Mesendoderm (in vitro differentiated cells): ENCODE data around the gene SPAG4.

Experiments
- DNase-seq: peaks from one replicate; pipeline ENCODE4 v3.0.0; 2013
- H2AK5ac ChIP-seq: 2 replicates; pipeline ENCODE4 v1.6.1; 2013; ENCODE audit warnings: low read length, inconsistent platforms
- H2BK120ac ChIP-seq: 2 replicates; pipeline ENCODE4 v1.6.1; 2013; ENCODE audit warnings: low read depth, mild to moderate bottlenecking, low read length, moderate library complexity, mixed read lengths
- H2BK15ac ChIP-seq: replicated peaks from 2 replicates; pipeline ENCODE4 v1.6.1; 2013; ENCODE audit warnings: low read depth, mild to moderate bottlenecking, moderate library complexity
- H2BK5ac ChIP-seq: 2 replicates; pipeline ENCODE4 v1.6.1; 2013; ENCODE audit warnings: low read length, inconsistent platforms
- H3K18ac ChIP-seq: 2 replicates; pipeline ENCODE4 v1.6.1; 2013; ENCODE audit warnings: mild to moderate bottlenecking, low read length, mixed read lengths
- H3K23ac ChIP-seq: one replicate; pipeline ENCODE4 v1.6.1; 2013; ENCODE audit warnings: low read length
- H3K27ac ChIP-seq: 2 replicates; pipeline ENCODE4 v1.5.1; 2013; ENCODE audit warnings: low read depth, mild to moderate bottlenecking, inconsistent platforms, low read length, moderate library complexity
- H3K27me3 ChIP-seq: 2 replicates; pipeline ENCODE4 v1.6.1; 2013; ENCODE audit warnings: low read length, control low read depth, mild to moderate bottlenecking, inconsistent platforms; ENCODE audit not compliant: insufficient read depth, poor library complexity
- H3K36me3 ChIP-seq: 2 replicates; pipeline ENCODE4 v1.6.1; 2013; ENCODE audit warnings: low read length, inconsistent platforms; ENCODE audit not compliant: control insufficient read depth, insufficient read depth
- H3K4ac ChIP-seq: one replicate; pipeline ENCODE4 v1.6.1; 2013; ENCODE audit warnings: low read depth, mild to moderate bottlenecking, low read length, moderate library complexity
- H3K4me1 ChIP-seq: 2 replicates; pipeline ENCODE4 v1.6.1; 2013; ENCODE audit warnings: low read depth, low read length, inconsistent platforms; ENCODE audit not compliant: control insufficient read depth
- H3K4me2 ChIP-seq: 2 replicates; pipeline ENCODE4 v1.6.1; 2013; ENCODE audit warnings: low read length
- H3K4me3 ChIP-seq: 2 replicates; pipeline ENCODE4 v1.5.1; 2013; ENCODE audit warnings: mild to moderate bottlenecking, low read length
- H3K56ac ChIP-seq: one replicate; pipeline ENCODE4 v1.6.1; 2013; ENCODE audit warnings: low read length
- H3K79me1 ChIP-seq: 2 replicates; pipeline ENCODE4 v1.6.1; 2013; ENCODE audit warnings: low read length, inconsistent platforms
- H3K79me2 ChIP-seq: 2 replicates; pipeline ENCODE4 v1.6.1; 2013; ENCODE audit warnings: mild to moderate bottlenecking, low read length; ENCODE audit not compliant: control insufficient read depth, insufficient read depth
- H3K9ac ChIP-seq: 2 replicates; pipeline ENCODE4 v1.6.1; 2013; ENCODE audit warnings: low read length, inconsistent platforms
- H4K5ac ChIP-seq: one replicate; pipeline ENCODE4 v1.6.1; 2013; ENCODE audit warnings: low read length
- H4K8ac ChIP-seq: one replicate; pipeline ENCODE4 v1.6.1; 2013; ENCODE audit warnings: low read depth, mild to moderate bottlenecking, control low read depth, low read length, moderate library complexity
- WGBS: extraction: QIAGEN DNeasy Blood & Tissue Kit; methylation state at CpG from one replicate; pipeline ENCODE4 v1.1.7; 2013; ENCODE audit warnings: low lambda C conversion rate, missing lambda C conversion rate; ENCODE audit not compliant: insufficient coverage; ENCODE audit errors: extremely low coverage; 5-methylcytosine and 5-hydroxymethylcytosine counted together

The SPAG4 gene

DNA sequence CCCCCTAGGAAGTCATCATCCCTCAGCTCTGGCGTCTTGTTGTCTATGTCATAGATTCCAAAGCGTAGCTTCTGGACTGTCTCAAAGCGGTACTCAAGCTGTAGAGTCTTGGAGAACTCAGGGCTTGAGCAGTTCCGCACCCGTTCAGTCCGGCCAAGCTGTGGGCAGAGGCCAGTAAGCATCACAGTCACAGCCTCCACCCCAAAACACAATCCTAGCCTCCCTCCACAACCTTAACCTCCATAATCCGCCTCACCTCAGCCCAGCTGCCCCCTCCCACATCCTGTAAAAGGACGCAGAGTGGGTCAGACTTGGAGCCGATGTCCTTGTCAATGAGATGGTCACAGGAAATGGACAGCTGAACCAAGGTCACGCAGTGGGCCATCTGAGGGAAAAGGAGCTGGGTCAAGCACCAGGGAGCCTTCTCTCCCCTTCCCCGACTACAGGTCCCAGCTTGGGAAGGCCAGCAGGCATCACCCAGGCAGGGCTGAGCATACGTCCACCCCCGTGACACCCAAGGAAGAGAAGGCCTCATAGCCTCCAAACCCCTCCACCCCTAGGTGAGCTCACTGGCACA lies 17.0 kb downstream of the SPAG4 start:
- H3K4me1 ChIP-seq, result no peaks in the 10 kb centered on the region
- no peak overlapping the region for H4K8ac ChIP-seq
- H3K79me2 ChIP-seq, result peaks cover 17% of the 10 kb centered on the region
- H3K4ac ChIP-seq, result no peak overlapping the region
- H2BK120ac ChIP-seq, result no peak overlapping the region
- H3K4me2 ChIP-seq, result no peak overlapping the region
- H3K18ac ChIP-seq, result no peak overlapping the region
- no peak overlapping the region for H2BK15ac ChIP-seq
- no peak overlapping the region for H3K23ac ChIP-seq
- H2BK5ac ChIP-seq, result no peak overlapping the region
- H2AK5ac ChIP-seq, result no peak overlapping the region
- H3K4me3 ChIP-seq, result no peak overlapping the region
- no CpG with 5 or more reads among the region's 13 CpGs for WGBS
- H3K36me3 ChIP-seq, result peaks cover 10% of the 10 kb centered on the region
- H3K9ac ChIP-seq, result no peak overlapping the region
- DNase-seq, result no peak
- H3K56ac ChIP-seq, result no peak overlapping the region
- no peak overlapping the region for H3K27ac ChIP-seq
- peaks cover 17% of the 10 kb centered on the region for H3K79me1 ChIP-seq
- no peak overlapping the region for H4K5ac ChIP-seq
- no peaks in the 10 kb centered on the region for H3K27me3 ChIP-seq

DNA sequence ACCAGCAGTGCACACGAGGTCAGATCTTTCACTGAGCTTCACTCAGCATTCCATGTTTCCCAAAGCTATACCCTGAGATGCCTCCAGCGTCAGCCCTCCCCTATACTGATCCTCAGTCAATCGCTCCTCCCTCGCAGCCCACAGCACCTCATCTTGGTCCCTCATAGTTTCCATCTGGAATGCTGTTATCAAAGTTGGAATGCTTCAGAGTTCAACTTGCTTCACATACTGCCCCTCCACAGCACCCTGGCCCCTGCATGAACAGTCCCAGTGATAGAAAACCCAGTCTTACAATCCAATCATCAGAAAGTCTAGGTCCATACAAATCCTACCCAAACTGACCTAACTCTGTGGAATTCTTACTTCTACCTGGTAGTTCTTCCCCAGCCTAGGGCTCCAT lies 20.0 kb downstream of the SPAG4 start:
- Histone ChIP-seq H2BK120ac (no peak overlapping the region), H3K56ac (no peak overlapping the region), H2BK15ac (no peak overlapping the region), H3K4me3 (no peak overlapping the region), H3K36me3 (peaks cover 6% of the 10 kb centered on the region), H3K27ac (no peak overlapping the region), H3K23ac (no peak overlapping the region), H3K4me1 (no peaks in the 10 kb centered on the region), H4K8ac (no peak overlapping the region), H3K4ac (no peak overlapping the region), H3K27me3 (no peaks in the 10 kb centered on the region), H2BK5ac (no peak overlapping the region), H3K79me2 (peaks cover 26% of the 10 kb centered on the region), H2AK5ac (no peak overlapping the region), H3K9ac (no peak overlapping the region), H3K4me2 (no peak overlapping the region), H3K18ac (no peak overlapping the region), H4K5ac (no peak overlapping the region), H3K79me1 (peaks cover 24% of the 10 kb centered on the region)
- no peak for DNase-seq
- no CpG with 5 or more reads among the region's 4 CpGs for WGBS

DNA sequence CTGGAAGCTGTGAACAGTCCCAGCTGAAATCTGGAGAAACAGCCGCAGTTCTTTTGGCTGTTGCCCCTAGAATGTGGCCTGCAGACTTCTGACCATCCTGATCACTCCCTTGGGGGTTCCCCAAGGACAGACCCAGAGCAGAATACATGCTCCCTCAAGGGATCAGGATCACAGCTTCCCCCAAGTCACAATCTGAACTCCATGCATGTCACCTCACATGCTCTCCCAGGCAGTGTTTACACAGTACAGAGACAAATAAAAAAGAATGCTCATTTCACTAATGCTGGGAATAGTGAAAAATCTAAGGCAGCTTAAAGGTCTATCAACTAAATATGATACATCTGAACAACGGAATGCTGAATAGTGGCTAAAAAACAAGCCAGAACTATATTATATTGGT lies 20.5 kb downstream of the SPAG4 start:
- no peaks in the 10 kb centered on the region for H3K27me3 ChIP-seq
- no peak overlapping the region for H3K4ac ChIP-seq
- DNase-seq, result no peak
- H2AK5ac ChIP-seq, result no peak overlapping the region
- no peak overlapping the region for H4K5ac ChIP-seq
- no CpG with 5 or more reads among the region's 2 CpGs for whole genome bisulfite sequencing
- H3K23ac ChIP-seq, result no peak overlapping the region
- H3K56ac ChIP-seq, result no peak overlapping the region
- no peak overlapping the region for H3K4me2 ChIP-seq
- no peaks in the 10 kb centered on the region for H3K4me1 ChIP-seq
- no peak overlapping the region for H3K9ac ChIP-seq
- H2BK5ac ChIP-seq, result no peak overlapping the region
- H3K79me1 ChIP-seq, result peaks cover 24% of the 10 kb centered on the region
- no peak overlapping the region for H3K18ac ChIP-seq
- H3K36me3 ChIP-seq, result peaks cover 2% of the 10 kb centered on the region
- H4K8ac ChIP-seq, result no peak overlapping the region
- H3K27ac ChIP-seq, result no peak overlapping the region
- H2BK15ac ChIP-seq, result no peak overlapping the region
- no peak overlapping the region for H3K4me3 ChIP-seq
- peaks cover 27% of the 10 kb centered on the region for H3K79me2 ChIP-seq
- H2BK120ac ChIP-seq, result no peak overlapping the region

DNA sequence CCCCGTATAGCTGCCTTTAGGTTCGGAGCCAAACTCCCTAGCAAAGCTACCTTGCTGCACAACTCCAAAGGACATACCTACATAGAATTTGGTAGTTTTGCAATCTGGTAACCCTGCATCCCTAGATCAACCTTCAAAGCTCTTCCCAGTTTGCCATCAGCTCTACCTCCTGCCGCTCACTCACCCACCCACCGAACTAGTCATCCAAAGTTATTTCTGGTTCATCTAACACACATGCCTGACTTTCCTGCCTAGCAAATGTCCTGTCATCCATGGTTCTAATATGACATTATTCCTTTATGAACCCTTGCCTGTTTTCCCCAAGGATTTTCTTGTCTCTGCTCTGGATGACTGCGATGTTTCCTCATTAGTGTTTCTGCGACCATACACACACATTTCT lies 21.6 kb downstream of the SPAG4 start:
- H3K23ac ChIP-seq, result no peak overlapping the region
- H2BK15ac ChIP-seq, result no peak overlapping the region
- H4K5ac ChIP-seq, result no peak overlapping the region
- no peak overlapping the region for H2AK5ac ChIP-seq
- peaks cover 32% of the 10 kb centered on the region for H3K79me2 ChIP-seq
- H3K4me2 ChIP-seq, result no peak overlapping the region
- no peak overlapping the region for H3K4ac ChIP-seq
- H3K56ac ChIP-seq, result no peak overlapping the region
- no peak overlapping the region for H3K9ac ChIP-seq
- DNase-seq, result no peak
- H4K8ac ChIP-seq, result no peak overlapping the region
- no peak overlapping the region for H3K18ac ChIP-seq
- no peak overlapping the region for H3K4me3 ChIP-seq
- H3K27ac ChIP-seq, result no peak overlapping the region
- peaks cover 28% of the 10 kb centered on the region for H3K79me1 ChIP-seq
- no peak overlapping the region for H2BK120ac ChIP-seq
- no peaks in the 10 kb centered on the region for H3K4me1 ChIP-seq
- no CpG with 5 or more reads among the region's 6 CpGs for WGBS
- H3K36me3 ChIP-seq, result no peaks in the 10 kb centered on the region
- H2BK5ac ChIP-seq, result no peak overlapping the region
- no peaks in the 10 kb centered on the region for H3K27me3 ChIP-seq

GRCh38 chr20:35638751-35639150 lies 23.1 kb downstream of the SPAG4 start:
- no peak overlapping the region for H3K27ac ChIP-seq
- no peak overlapping the region for H3K56ac ChIP-seq
- no peak overlapping the region for H2BK5ac ChIP-seq
- H3K4me2 ChIP-seq, result no peak overlapping the region
- H4K8ac ChIP-seq, result no peak overlapping the region
- H2BK120ac ChIP-seq, result no peak overlapping the region
- WGBS, result no CpG with 5 or more reads among the region's 2 CpGs
- H3K4me3 ChIP-seq, result no peak overlapping the region
- H3K4ac ChIP-seq, result no peak overlapping the region
- H3K18ac ChIP-seq, result no peak overlapping the region
- DNase-seq, result no peak
- peaks cover 32% of the 10 kb centered on the region for H3K79me1 ChIP-seq
- H3K4me1 ChIP-seq, result no peaks in the 10 kb centered on the region
- no peak overlapping the region for H2AK5ac ChIP-seq
- no peak overlapping the region for H3K9ac ChIP-seq
- no peaks in the 10 kb centered on the region for H3K27me3 ChIP-seq
- H3K36me3 ChIP-seq, result no peaks in the 10 kb centered on the region
- H2BK15ac ChIP-seq, result no peak overlapping the region
- no peak overlapping the region for H4K5ac ChIP-seq
- no peak overlapping the region for H3K23ac ChIP-seq
- H3K79me2 ChIP-seq, result peaks cover 39% of the 10 kb centered on the region

DNA sequence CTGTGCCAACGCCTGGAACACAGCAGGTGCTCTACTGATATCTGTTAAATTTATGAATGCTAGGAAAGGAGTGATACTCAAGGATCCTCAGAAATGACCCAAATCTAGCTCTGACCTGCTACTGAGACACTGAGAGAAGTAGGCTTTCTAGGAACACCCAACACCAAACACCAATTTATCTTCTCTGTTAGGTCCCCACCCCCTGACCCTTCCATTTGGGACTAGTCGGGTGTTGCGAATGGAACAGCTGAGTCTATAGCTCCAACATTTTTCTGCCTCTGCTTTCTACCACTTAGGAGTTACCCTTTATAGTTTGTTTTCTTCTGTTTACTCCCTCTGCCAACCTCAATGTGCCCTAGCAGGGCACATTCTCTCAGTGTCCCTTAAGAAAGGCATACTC lies 25.1 kb downstream of the SPAG4 start:
- H3K18ac ChIP-seq, result no peak overlapping the region
- DNase-seq, result no peak
- H3K4me2 ChIP-seq, result no peak overlapping the region
- no peak overlapping the region for H2AK5ac ChIP-seq
- no peaks in the 10 kb centered on the region for H3K36me3 ChIP-seq
- H3K79me1 ChIP-seq, result peaks cover 36% of the 10 kb centered on the region
- no peak overlapping the region for H3K27ac ChIP-seq
- no peak overlapping the region for H2BK15ac ChIP-seq
- H4K8ac ChIP-seq, result no peak overlapping the region
- no peak overlapping the region for H3K56ac ChIP-seq
- H3K4ac ChIP-seq, result no peak overlapping the region
- WGBS, result no CpG with 5 or more reads among the region's 3 CpGs
- no peak overlapping the region for H3K23ac ChIP-seq
- H2BK120ac ChIP-seq, result no peak overlapping the region
- no peaks in the 10 kb centered on the region for H3K27me3 ChIP-seq
- no peak overlapping the region for H3K4me3 ChIP-seq
- no peaks in the 10 kb centered on the region for H3K4me1 ChIP-seq
- no peak overlapping the region for H2BK5ac ChIP-seq
- no peak overlapping the region for H4K5ac ChIP-seq
- peaks cover 46% of the 10 kb centered on the region for H3K79me2 ChIP-seq
- H3K9ac ChIP-seq, result no peak overlapping the region
